PC-3 (cell line): ENCODE results near the gene LSP1.

Experiments
- EZH2 ChIP-seq: fragments of 300-600 bp; sonication (generic); IDR thresholded peaks from one replicate; pipeline ENCODE4 v1.6.1; 2017; ENCODE audit warnings: antibody characterized with exemption, mild to moderate bottlenecking, low read length; ENCODE audit not compliant: unreplicated experiment
- EZH2phosphoT487 ChIP-seq: fragments of 300-600 bp; sonication (generic); IDR thresholded peaks from 2 replicates; pipeline ENCODE4 v1.6.1; 2018; ENCODE audit warnings: mild to moderate bottlenecking, antibody characterized with exemption, low read length, borderline replicate concordance
- TF ChIP-seq, protein P1 (sequence below): fragments of 300-600 bp; sonication (generic); conservative IDR thresholded peaks from 2 replicates; pipeline ENCODE4 v1.5.1; 2017; ENCODE audit warnings: antibody characterized with exemption, low read depth, mild to moderate bottlenecking, low read length

DNA sequence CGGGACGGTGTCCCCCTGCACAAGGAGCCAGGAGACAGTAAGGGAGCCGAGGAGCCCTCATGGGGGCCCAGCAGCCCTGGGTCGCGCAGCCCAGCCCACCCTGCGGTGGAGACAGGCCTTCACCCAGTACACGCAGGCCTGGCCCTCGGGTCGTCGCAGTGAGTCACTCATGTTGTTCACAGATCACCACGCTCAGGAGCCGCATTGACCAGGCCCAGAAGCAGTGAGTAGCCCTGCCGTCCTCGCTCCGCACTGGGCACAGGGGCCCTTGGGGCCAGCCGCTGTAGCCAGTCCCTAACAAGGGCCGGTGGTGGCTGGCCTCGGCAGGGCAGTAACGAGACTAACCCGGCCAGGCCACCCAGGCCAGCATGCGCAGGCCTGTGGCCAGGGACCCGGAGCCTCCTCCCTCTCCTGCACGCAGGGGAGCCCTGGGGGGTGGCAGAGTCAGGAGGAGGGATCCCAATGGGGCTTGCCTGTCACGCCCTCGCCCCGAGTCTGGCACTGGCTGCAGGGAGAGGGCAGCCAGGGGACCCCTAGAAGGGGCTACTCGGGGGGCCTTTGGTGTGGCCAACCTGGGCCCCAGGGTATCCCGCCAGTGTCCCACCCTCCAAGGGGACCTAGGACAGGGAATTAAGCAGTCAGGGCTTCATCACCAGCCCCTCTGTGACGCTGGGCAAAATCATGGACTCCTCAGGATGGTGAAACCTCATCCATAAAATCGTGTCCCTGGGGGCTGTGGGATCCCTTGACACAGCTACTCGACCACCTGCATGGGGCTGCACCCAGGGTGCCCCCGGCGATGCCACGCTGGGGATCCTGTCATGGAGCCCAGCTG is 84.1 kb downstream of the LSP1 start:
- TF ChIP-seq, protein P1, sequence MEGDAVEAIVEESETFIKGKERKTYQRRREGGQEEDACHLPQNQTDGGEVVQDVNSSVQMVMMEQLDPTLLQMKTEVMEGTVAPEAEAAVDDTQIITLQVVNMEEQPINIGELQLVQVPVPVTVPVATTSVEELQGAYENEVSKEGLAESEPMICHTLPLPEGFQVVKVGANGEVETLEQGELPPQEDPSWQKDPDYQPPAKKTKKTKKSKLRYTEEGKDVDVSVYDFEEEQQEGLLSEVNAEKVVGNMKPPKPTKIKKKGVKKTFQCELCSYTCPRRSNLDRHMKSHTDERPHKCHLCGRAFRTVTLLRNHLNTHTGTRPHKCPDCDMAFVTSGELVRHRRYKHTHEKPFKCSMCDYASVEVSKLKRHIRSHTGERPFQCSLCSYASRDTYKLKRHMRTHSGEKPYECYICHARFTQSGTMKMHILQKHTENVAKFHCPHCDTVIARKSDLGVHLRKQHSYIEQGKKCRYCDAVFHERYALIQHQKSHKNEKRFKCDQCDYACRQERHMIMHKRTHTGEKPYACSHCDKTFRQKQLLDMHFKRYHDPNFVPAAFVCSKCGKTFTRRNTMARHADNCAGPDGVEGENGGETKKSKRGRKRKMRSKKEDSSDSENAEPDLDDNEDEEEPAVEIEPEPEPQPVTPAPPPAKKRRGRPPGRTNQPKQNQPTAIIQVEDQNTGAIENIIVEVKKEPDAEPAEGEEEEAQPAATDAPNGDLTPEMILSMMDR = no peak
- no peak for TF ChIP-seq EZH2
- no peak for TF ChIP-seq EZH2phosphoT487
